GM18909 (cell line): ENCODE results near the gene EEF1AKMT4.
A peak's percentile ranks its signal among the peaks of the same experiment; 100 is the strongest.

Source experiments
- ATAC-seq: cut with Tn5 transposase; IDR thresholded peaks from one replicate; pipeline ENCODE4 v1.9.1; 2021; ENCODE audit warnings: mild to moderate bottlenecking; ENCODE audit not compliant: unreplicated experiment, poor library complexity

EEF1AKMT4 gene

DNA sequence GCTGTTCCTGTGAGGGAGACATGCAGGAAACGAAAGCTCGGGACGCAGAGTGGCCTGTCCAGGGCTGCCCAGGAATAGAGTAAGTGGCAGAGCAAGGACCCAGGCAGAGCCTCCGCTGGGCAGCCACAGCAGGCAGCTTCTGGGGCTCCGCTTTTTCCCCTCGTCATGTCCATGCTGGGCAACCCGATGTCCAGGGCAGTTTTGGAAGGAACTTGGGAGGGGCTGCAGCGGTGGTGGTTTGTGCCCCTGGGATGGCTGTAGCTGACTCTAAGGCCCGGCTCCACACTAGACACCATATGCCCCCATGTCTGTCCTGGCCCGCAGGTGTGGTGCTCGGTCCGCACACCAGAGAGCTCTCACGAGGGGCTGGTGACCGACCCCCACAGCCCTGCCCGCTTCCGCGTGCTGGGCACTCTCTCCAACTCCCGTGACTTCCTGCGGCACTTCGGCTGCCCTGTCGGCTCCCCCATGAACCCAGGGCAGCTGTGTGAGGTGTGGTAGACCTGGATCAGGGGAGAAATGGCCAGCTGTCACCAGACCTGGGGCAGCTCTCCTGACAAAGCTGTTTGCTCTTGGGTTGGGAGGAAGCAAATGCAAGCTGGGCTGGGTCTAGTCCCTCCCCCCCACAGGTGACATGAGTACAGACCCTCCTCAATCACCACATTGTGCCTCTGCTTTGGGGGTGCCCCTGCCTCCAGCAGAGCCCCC, 42.4 kb downstream of the EEF1AKMT4 start:
- ATAC-seq, result no peak

DNA sequence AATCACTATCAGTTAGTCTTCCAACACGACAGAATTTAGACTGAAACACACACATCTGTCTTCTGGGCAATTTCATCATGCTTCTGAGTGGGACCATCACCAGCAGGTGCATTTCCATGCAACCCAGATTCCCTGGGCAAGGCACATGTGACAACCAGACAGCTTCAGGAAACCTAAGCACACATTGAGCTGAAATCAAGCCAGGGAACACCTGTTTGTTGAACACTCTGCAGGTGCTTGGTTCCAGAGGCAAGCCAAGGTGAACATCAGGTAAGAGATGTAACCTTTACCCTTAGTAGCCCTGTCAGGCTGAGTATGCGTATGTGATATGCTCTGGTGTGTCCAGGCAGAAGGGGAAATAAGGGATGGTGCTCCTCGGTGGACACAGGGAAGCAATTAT, 46.3 kb downstream of the EEF1AKMT4 start:
- no peak for ATAC-seq

DNA sequence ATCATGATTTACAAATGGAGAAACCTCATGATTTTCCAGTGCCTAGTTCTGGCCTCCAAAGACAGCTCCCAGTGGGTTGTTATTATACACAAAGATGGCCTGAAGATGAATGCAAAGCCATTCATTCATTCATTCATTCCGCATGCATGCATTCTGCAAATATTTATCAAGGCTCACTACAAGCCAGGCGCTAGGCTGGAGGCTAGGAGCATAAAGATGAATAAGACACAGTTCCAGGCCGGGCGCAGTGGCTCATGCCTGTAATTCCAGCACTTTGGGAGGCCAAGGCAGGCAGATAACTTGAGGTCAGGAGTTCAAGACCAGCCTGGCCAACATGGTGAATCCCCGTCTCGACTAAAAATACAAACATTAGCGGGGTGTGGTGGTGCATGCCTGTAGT, 47.1 kb downstream of the EEF1AKMT4 start:
- no peak for ATAC-seq

DNA sequence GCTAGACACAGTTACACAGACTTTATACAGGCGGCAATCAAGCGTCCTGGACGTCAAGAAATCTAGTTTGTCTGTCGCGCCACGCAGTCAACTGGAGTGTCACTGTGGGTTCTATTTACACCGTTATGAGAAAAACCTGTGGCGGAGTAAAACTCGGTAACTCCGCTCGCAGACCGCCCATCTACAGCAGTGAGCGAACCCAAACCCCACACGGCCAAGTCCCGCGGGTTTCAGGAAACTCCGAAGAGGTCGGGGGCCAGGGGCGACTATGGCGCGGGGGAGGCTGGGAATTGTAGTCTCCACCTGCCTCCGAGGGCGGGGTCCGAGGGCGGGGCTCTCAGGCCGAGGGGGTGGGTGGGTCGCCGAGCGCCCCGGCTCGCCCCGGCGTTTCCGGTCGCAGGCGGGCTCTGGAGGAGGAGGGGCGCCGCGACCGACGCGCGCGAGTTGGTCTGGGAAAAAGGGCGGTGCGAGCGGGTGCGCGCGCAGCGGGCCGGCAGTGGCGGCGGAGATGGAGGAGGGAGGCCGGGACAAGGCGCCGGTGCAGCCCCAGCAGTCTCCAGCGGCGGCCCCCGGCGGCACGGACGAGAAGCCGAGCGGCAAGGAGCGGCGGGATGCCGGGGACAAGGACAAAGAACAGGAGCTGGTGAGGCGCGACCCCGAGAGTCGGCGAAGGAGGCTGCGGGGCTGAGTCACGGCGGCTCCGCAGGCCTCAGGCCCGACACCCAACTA, 49.5 kb downstream of the EEF1AKMT4 start, which contains the start of gene PSMD2:
TSS of gene PSMD2 (plus strand) at position 483 of the 729 bp plus-strand sequence. CDS start at position 509, 26 bp downstream.
- peak; percentile 93 for ATAC-seq

DNA sequence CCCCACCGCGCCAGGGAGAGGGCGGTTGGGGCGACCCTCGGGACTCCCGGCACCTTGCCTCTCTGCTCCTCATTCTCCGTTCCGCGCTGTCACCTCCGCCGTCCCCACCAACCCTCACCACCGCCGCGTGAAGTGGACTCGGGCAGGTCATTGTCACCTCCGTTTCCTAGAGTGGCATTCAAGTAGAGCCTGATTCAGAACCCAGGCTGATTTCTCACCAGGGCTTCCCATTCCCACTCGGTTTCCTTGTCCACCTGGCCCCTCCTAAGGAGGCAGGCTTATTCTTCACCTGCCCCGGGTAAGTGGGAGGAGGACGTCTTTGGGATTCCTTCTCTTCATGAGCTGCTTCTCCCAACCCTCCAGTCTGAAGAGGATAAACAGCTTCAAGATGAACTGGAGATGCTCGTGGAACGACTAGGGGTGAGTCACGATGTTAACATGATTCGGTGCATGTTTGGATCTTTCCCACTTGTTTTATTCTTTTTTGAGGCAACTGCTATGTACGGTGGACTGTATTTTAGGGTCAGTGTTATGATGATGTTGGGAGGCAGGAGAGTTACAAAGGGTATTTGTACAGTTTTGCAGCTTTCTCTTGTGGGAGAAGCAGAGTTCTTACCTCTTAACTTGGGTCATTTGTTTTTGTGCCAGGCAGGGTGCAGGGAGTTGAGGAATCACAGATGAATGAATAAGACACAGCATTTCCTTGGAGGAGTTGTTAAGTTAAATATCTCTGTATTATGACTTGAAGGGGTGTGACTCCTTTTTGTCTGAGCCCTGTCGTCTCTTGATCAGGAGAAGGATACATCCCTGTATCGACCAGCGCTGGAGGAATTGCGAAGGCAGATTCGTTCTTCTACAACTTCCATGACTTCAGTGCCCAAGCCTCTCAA, 50.3 kb downstream of the EEF1AKMT4 start:
- no peak for ATAC-seq

DNA sequence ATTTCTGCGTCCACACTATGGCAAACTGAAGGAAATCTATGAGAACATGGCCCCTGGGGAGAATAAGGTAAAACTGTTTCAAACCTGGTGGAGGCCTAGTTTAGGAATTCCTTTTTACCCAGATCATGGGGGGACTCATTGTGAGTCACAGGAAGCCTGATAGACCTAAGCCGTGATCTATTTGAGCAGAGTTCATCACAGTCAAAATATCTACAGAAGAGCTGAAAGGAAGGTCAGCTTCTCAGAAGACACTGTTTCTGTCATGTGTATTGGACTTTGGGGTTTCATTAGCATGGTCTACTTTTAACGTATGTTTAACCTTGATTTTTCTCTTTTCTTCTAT, 50.9 kb downstream of the EEF1AKMT4 start:
- no peak for ATAC-seq

DNA sequence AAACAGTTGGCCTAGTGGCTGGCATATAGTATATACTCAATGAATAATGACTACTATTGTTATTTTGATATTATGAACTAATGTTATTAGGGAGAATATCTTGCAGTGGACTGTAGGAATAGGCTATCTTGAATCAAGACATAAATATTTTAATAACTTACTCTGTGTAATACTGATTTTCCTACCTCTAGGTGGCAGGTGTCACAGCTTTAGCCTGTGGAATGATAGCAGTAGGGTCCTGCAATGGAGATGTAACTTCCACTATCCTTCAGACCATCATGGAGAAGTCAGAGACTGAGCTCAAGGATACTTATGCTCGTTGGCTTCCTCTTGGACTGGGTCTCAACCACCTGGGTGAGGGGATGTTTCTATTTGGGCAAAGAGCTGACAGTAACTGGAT, 56.1 kb downstream of the EEF1AKMT4 start:
- no peak for ATAC-seq

DNA sequence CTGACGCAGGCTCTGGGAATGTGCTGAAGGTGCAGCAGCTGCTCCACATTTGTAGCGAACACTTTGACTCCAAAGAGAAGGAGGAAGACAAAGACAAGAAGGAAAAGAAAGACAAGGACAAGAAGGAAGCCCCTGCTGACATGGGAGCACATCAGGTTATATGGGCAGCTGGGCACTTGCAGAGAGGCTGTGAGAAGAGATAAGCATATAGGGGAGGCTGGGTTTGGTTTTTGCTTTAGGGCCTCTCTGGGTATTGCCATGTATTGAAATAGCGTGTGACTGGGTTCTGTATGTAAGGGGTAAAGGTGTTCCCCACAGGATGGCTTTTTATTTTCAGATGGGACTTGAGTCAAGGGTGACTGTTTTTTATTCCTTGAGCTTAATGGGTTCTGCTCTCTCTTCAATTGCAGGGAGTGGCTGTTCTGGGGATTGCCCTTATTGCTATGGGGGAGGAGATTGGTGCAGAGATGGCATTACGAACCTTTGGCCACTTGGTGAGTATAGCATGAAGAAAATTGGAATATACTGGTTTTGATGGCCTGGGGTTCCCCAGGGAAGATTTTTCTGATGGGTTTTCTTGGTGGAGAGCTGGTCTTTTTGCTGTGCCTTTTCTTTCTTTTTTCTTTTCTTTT, 57.0 kb downstream of the EEF1AKMT4 start:
- no peak for ATAC-seq

DNA sequence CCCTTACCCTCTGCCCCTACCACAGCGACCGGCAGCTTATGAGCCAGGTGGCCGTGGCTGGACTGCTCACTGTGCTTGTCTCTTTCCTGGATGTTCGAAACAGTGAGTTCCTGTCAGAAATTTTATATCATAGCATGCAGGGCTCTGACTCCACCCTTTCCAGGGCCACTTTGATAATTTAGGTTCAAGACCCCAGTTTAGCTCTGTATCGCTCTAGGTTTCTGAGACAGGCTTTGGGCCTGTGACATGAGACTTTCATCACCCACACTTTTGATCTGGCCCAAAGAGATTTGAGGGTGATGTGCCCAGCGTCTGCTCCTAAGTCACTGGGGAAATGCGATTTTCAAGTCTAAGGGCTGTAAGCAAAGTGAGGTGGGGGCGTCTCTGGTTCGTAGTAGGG, 58.4 kb downstream of the EEF1AKMT4 start:
- no peak for ATAC-seq
